Stimulated activated CD8-positive, alpha-beta memory T cell treated with anti-CD3 and anti-CD28 coated beads, Interleukin-4, amount 100 ng/mL, for 1 hour (primary cell): ENCODE data around the gene TESK2.
"Not testable (repeated sequence)": the region's sequence is repeated elsewhere in the genome, so short reads cannot be mapped to it uniquely, and the experiment has no call there.

Experiments used
- DNase-seq, 2 donors: peaks; one replicate each; pipeline ENCODE4 v3.0.0-alpha.2; 2020; ENCODE audit warnings: low read depth in 2 of 2, low spot score in 1 of 2

Gene TESK2

DNA sequence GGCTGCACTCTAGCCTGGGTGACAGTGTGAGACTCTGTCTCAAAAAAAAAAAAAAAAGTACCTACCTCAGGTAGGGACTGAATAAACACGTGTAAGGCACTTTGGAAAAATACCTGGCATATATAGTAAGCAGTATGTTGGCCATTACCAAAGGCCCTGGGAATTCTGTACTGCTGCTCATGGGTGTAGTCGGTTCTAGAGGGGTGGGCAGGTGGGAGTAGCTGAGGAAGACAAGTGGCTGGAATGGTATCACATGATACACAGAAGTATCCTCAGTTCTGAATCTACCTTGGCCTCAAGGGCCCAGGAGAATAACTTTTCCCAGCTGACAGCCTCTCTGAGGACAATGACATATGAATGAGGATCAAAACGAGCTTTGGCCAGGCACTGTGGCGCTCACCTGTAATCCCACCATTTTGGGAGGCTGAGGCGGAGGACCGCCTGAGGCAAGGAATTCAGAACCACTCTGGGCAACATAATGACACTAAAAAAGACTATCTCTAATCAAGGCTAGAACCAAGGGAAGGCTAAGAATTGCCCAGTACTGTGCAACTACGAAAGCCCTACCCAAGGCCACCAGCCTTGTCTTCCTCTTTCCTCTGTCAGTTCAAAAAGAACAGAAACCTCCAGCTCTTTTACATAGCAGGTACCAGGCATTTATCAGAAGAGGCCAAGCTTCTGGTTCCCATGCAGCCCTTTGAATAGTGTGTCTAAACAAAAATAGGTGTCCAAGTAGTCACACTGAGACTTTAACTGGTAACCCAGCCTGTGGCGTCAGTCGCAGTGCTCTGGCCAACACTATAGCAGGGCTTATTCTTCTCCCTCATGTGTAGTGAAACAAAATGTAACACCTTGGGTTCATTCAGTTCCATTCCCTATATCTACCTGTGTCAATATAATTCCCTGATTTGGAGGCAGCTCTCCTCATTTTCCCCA lies 19.3 kb upstream of the TESK2 start:
- DNase-seq: no peak

DNA sequence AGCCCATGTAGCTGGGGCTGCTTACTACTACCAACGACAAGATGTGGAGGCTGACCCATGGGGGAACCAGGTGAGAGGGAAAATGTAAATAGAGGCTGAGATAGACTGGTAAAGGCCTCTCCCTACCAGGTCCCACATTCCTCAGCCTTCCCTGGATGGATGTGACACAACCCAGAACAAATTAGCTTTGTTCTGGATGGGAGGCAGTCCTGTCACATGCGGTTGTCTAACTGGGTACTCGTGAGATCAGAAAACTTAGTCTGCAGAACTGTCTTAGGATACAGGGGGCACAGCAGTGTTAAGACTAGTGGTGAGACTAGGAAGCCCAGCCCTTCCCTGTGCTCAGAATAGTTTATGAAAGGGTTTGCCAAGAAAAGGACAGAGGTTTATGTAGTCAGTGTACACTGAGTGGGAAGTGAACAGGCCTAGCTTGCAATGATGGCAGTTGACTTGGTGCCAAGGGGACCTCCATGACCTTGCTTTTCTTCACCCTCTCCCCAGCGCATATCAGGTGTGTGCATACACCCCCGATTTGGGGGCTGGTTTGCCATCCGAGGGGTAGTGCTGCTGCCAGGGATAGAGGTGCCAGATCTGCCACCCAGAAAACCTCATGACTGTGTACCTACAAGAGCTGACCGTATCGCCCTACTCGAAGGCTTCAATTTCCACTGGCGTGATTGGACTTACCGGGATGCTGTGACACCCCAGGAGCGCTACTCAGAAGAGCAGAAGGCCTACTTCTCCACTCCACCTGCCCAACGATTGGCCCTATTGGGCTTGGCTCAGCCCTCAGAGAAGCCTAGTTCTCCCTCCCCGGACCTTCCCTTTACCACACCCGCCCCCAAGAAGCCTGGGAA lies 17.6 kb upstream of the TESK2 start:
- DNase-seq: no peak

DNA sequence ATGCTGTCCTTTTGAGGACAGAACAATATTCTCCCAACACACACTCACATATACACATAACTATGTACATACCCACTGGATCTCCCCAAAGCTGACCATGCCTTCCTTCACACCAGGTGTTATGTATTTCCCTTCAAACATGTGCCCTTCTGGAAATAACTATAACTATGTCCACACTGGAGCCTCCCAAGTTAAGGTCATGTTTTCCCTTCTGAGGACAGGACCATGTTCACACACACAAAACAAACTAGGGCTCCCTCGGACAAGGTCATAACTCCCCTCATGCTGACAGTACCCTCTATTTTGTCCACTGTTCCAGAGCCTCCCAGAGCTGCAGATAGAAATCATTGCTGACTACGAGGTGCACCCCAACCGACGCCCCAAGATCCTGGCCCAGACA lies 16.9 kb upstream of the TESK2 start:
- no peak for DNase-seq

DNA sequence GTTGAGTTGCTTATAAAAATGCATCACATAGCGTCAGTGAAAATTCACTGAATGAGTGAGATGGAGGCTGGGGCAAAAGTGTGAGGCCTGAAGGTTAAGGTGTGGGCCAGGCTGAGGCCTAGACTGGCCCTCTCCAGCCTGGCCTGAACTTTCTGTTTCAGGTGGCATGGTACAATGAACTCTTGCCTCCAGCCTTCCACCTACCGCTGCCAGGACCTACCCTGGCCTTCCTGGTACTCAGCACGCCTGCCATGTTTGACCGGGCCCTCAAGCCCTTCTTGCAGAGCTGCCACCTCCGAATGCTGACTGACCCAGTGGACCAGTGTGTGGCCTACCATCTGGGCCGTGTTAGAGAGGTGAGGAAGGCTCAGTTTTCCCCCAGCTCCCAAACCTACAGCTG lies 16.2 kb upstream of the TESK2 start:
- DNase-seq: no peak

DNA sequence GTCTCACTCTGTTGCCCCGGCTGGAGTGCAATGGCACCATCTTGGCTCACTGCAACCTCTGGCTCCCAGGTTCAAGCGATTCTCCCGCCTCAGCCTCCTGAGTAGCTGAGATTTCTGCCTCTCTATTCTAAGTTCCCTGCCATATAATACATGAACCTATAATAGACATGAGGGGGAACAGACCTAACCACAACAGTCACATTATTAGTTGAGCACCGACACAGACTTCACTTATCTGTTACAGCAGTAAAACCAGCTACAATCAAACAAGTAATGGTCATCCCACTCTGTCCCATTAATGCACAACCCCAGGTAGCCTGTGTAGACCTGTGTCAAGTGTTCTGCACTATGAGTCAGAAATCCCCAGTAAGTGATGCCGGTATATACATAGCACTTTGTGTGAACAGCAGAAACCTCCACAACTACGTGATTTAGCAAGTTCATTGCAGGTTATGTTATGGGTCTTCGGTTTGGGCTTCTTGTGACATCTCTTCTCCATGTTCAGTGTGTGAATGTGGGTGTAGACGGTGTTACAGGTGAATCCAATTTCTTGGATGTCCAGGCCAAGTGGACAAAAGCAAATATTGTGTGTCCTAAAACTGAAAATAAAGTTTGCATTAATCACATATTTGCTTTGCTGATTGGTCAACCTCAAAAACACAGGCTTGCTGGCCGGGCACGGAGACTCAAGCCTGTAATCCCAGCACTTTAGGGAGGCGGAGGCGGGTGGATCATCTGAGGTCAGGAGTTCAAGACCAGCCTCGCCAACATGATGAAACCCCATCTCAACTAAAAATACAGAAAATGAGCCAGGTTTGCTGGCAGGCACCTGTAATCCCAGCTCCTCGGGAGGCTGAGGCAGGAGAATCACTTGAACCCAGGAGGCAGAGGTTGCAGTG lies 12.7 kb upstream of the TESK2 start:
- no peak for DNase-seq

DNA sequence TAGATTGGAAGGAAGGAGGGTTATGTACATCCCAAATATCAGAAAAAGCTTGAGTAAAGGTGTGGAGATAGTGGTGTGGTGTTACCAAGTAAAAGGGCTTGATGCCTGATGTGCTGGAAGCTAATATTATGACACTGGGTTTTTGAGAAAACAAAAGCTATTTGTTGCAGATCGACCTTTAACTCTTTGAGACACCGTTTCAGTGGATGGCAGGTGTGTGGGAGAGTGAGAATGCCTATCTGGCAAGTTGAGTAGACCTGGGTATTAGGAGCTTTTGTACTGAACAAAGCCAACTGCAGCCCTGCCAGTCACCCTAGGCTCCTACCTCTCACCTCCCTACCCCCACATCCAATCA lies 10.5 kb upstream of the TESK2 start:
- DNase-seq: no peak

DNA sequence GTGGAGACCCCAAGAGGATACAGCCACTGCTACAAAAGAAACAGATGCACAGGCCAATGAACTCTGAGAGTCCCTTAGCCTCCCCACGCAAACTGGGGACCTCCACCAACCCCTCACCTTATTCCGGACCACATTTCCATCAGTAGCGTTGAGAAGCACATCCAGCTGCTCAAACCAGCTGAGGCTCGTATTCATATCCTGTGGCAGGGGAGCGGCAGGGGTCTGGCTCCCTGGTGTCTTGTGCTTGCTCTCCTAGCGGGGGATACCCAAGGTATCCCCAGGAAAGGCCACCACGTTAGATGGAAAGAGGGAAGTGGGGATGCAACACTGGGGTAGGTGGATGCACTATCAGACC lies 8.4 kb upstream of the TESK2 start:
- DNase-seq: no peak

DNA sequence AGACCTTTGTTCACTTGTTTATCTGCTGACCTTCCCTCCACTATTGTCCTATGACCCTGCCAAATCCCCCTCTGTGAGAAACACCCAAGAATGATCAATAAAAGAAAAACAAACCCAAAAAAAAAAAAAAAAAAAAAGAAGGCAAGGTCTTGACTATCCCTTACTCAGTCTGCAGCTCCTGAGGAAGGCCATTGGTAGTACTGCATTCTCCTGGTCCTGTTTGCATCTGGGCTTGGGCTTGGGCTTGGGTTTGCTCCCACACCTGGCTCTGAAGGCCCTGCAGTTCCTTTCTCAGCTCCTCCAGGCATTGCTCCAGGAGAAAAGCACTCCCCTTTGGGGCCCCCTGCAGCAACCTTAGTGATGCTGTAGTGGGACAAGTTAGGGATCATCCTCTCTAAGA lies 7.3 kb upstream of the TESK2 start:
- no peak for DNase-seq

DNA sequence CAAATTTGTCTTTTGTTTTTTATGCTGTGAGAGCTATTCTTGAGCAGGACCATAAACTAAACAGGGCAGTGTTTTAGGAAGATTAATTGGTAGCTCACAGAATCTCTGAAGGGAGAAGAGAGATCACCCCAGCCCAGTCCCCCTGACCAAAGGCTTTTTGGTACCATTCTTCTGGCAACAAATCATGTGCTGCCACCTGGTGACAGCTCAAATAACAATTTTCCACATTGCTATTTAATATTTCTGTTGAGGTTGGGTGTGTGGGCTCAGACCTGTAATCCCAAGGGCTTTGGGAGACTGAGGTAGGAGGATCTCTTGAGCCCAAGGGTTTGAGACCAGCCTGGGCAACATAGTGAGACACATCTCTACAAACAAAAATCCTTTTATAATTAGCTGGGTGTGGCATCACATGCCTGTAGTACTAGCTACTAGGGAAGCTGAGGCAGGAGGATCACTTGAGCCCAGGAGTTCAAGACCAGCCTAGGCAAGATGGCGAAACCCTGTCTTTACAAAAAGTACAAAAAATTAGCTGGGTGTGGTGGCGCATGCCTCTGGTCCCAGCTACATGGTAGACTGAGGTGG lies 2.2 kb upstream of the TESK2 start:
- peak in 1 of 2 donors; percentile 21 for DNase-seq

DNA sequence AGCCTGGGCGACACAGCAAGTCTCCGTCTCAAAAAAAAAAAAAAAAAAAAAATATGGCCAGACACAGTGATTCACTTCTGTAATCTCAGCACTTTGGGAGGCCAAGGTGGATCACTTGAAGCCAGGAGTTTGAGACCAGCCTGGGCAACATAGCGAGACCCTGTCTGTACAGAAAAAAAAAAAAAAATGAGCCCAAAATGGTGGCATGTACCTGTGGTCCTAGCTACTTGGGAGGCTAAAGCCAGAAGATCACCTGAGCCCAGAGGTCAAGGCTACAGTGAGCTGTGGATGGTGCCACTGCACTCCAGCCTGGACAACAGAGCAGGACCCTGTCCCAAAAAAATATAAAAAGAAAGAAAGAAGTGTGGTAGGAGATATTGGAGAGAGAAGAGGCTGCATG lies 1.7 kb upstream of the TESK2 start:
- DNase-seq: no peak

DNA sequence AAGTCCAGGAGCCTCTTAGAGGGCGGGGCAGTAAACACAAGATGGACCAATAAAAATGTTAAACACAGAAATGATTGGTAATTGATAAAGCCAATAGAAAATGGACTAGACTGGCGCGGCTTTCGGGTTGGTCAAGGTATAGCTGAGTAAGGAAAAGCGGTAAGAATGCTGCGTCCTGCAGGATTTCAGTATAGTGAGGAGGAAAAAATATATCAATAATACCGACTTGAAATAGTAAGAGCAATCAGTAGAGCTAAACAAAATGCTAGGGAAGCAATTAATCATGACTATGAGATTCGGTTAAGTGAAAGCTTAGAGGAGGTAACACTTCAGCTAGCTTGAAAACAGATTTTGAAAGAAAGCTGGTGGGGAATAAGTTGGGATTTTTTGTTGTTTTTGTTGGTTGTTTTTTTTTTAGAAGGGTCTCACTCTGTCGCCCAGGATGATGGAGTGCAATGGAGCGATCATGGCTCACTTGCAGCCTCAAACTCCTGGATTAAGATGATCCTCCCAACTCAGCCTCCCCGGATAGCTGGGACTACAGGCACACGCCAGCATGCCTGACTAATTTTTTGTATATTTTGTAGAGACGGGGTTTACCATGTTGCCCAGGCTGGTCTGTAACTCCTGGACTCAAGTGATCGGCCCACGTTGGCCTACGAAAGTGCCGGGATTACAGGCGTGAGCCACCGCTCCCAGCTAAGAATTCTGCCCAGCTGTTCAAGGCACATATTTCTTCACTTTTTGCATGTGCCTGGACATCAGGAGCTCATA lies 711 bp upstream of the TESK2 start:
- DNase-seq: no peak

DNA sequence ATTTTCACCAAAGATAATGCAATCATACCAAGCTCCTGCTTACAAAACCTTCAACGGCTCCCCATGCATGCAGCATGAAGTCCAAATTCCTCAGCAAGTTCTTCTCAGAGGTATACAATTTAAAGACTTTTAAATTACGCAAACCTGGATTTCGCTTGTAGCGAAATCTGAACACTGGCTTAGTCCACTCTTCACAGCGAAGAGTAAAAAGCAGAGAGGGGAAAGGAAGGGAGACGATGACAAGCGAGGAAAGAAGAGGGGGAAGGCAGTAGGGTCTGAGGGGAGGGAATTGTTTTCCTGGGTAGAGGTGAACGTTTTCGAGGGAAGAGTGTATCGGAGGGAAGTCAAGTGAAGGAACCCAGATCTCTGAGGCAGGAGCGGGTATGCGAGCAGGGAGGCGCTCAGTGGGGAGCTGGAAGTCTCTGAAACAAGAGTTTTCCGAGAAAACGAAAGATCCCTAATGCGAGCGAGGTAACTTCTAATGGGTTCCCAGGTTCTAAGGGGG lies 790 bp downstream of the TESK2 start:
- no peak for DNase-seq

DNA sequence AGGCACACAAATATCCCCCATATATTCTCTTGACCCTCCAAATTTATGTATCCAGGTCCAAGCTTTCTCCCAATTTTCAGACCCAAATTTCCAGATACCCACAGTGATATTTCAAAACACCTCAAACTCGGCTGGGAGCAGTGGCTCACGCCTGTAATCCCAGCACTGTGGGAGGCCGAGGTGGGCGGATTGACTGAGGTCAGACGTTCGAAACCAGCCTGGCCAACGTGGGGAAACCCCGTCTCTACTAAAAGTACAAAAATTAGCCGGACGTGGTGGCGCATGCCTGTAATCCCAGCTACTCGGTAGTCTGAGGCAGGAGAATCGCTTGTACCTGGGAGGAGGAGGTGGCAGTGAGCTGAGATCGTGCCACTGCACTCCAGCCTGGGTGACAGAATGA lies 1.6 kb downstream of the TESK2 start:
- DNase-seq: not testable (repeated sequence)

DNA sequence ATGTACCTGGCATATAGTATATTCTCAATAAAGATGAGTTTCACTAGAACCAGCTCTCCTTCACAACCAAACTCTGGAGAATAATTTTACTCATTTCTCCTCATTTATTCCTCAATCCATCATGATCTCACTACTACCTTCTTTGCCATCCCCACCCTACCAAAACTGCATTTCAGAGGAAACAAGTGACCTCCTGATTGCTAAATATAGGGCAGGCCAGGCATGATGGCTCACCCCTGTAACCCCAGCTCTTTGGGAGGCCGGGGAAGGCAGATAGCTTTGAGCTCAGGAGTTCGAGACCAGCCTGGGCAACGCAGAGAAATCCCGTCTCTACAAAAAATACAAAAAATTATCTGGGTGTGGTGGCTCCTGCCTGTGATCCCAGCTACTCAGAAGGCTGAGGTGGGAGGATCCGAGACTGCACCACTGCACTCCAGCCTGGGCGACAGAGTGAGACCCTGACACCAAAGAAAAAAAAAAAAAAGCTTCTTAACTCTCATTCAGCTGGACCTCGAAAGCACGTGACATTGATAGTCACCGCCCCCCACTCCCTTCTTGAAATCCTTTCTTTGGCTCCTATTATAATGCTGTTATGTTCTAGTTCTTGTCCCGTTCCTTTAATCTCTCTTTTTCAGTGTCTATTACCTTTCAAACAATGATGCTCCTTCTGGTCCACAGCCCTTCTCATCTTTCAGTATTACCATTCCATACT lies 2.1 kb downstream of the TESK2 start:
- DNase-seq: no peak

DNA sequence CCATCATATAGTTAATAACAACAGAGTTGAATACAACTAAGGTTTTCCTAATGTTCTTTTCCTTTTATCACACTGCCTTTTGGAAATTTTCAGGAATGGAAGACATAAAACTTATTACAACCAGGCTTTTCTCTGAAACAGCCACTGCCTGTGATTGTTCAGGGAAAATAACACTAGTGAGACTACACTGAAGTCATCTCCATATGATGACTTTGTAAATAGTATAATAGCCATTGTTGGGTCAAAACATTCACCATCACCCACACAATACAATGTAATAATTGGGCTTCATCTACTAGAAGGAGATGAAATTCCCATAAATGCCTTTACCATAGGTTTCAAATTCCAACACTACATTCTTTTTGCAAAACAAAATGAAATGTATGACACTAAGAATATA lies 5.0 kb downstream of the TESK2 start:
- DNase-seq: no peak

DNA sequence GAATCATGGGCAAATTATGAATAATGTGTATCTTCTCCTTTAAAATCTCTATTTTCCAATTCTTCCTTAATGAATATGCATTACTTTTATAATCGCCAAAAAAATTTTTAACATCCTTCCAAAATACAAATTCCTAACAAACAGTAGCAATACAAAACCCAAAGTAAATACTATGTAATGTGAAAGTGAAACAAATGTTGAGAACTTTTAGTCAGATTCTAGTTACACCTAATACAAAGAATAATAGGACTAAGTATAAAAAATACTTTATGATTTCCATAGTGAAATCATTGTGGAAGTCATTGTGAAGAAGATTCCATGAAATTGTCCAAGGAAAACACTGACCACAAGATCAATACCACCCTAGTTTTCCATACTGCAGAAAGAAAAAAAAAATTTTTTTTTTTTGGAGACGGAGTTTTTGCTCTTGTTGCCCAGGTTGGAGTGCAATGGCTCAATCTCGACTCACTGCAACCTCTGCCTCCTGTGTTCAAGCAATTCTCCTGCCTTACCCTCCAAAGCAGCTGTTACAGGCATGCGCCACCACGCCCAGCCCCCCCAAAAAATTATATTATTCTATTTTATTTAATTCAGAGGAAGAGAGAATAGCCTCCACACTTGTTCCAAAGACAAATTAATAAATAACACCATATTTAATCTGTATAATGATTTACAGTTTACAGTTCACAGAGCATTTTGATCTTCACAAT lies 11.8 kb downstream of the TESK2 start:
- no peak for DNase-seq

DNA sequence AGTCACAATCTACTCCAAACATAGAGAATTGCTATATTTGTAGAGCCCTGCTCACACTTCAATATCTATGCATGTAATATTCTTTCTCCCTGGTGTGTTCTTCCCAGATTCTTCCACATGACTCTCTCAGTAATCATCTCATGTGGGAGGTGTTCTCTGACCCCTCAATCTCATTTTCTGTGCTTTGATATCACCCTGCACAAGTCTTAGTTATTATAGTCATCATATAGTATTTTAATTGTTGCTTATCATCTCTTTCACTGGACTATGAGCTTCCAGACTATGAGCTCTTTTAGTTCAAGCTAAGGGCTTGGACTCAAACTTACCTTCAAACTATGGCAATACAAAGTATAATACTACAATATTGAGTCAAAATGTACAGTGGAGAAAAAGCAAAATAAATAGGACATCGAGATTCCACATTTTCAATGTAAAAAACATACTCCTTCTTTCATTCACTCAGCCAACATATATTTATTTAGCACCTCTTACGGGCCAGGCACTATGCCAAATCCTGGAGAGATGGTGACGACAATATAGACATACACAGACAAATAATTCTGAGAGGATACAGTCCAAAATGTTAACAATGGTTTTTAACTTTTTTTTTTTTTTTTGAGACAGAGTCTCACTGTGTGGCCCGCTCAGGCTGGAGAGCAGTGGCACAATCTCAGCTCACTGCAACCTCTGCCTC lies 12.7 kb downstream of the TESK2 start:
- DNase-seq: no peak

DNA sequence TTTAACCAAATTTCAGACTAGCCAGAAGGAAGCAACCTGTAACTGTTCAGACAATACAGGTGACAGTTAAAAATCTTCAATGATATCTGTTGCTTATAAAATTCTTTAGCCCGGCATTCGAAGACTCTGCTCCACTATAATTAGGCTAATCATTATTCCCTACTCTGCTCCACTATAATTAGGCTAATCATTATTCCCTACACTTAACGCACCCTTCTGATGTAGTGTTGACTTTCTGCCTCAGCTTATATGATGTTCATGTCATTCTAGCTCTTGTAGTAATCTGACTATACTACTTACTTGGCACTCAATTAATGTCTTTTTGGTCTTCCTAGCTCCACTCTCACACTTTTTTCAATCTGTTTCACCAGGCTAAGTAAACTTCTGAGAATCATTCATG lies 13.3 kb downstream of the TESK2 start:
- DNase-seq: no peak
